GM12892 (cell line): ENCODE measurements around the gene NCOA1.
A peak's percentile ranks its signal among the peaks of the same experiment; 100 is the strongest.

Source experiments
- DNase-seq: peaks from one replicate; pipeline ENCODE4 v3.0.0; 2011; ENCODE audit not compliant: insufficient read length
- FAIRE-seq: peaks from 2 replicates; lab custom pipeline; 2011; peaks lifted over from hg19 to GRCh38; lab: Jason Lieb, UNC
- POLR2A ChIP-seq: IDR thresholded peaks from 2 replicates; pipeline ENCODE4 v1.6.1; 2011; ENCODE audit warnings: low read depth, low read length, control low read depth
- POLR2AphosphoS5 ChIP-seq: IDR thresholded peaks from 2 replicates; pipeline ENCODE4 v1.6.1; 2011; ENCODE audit warnings: low read depth, low read length, control low read depth
- TAF1 ChIP-seq: IDR thresholded peaks from 2 replicates; pipeline ENCODE4 v1.6.1; 2011; ENCODE audit warnings: low read depth, mild to moderate bottlenecking, control low read depth, low read length, borderline replicate concordance

NCOA1 gene

GRCh38 chr2:24611631-24612030 lies 120.6 kb downstream of the NCOA1 start:
- DNase-seq (no peak), FAIRE-seq (no peak)
- TF ChIP-seq TAF1 = no peak
- TF ChIP-seq POLR2AphosphoS5 = no peak
- no peak for TF ChIP-seq POLR2A

DNA sequence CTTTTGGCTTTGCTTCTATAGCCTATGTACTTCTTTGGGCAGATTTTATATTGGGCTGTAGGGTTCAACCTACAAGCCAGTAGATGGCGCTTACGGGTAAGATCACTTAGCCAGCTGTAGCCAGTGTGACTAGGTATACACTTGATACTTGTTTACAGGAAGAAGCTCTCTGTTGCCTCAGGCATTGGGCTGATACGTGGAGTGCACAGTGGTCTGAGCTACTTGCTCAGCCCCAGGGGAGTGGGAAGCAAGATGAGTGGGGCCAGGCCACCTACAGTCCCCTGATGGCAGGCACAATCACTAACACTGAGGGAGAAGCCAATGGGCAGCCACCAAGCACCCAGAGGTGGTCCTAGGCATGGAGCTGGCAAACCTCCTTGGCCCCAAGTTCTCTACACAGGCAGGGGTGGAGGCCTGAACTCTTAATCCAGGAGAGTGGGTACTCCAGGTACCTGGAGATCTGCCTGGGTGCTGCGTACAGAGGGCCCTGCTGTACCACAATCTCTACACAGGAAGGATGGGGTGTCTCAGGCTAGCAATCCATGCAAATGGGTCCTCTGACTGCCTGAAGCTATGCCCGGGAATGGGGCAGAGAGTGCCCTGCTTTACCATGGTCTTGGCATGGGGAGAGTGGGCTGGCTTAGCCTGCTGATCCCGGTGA lies 122.2 kb downstream of the NCOA1 start:
- TF ChIP-seq POLR2A = no peak
- no peak for TF ChIP-seq POLR2AphosphoS5
- no peak for TF ChIP-seq TAF1
- DNase-seq = peak; percentile 2
- FAIRE-seq = peak; percentile 94

DNA sequence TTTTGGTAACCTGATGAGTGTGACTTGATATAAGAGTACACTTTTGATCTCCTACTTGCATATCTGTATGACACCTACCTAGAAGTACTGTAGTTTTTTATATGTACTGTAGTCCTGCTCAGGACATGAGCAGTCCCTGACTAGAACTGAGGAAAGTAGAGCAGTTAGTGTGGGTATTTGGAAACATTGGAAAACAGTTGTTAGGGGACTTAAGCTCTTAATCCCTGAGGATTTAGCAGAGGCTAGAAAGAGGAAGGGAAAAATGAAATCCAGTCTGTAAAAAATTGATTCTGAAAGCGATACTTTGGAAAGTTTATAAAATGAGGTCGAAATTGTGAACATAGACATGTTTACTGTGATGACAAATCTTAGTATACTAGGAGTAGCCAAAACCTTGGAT lies 125.6 kb downstream of the NCOA1 start:
- TF ChIP-seq POLR2A = no peak
- no peak for TF ChIP-seq TAF1
- no peak for TF ChIP-seq POLR2AphosphoS5

GRCh38 chr2:24617424-24617823 lies 126.4 kb downstream of the NCOA1 start:
- no peak for DNase-seq
- no peak for FAIRE-seq

More for the DNA sequence above, 125.6 kb downstream of the NCOA1 start:
- no peak for FAIRE-seq
- DNase-seq = no peak

DNA sequence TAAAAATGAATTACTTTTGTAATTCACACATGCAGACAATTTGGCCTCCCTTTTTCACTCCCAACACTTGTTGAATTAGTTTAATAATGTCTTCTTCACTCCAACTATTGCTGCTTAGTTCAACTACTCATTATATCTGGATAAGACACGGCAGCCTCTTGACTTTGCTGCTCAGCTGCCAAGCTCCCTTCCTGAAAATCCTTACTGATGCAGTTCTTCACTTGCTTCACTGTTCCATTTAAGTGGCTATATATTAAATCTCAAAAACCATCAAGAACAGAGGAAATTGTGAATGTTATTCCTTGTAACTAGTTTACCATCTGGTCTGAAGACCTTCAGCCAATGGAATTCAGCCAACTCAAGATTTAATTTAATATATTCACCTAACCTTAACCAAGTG lies 127.1 kb downstream of the NCOA1 start:
- FAIRE-seq (no peak), DNase-seq (no peak)
- TF ChIP-seq POLR2AphosphoS5 = no peak
- no peak for TF ChIP-seq TAF1
- no peak for TF ChIP-seq POLR2A

More at GRCh38 chr2:24617424-24617823, 126.4 kb downstream of the NCOA1 start:
- TF ChIP-seq POLR2AphosphoS5 (no peak), TAF1 (no peak), POLR2A (no peak)

GRCh38 chr2:24618680-24619079 lies 127.6 kb downstream of the NCOA1 start:
- FAIRE-seq = no peak
- TF ChIP-seq POLR2AphosphoS5 = no peak
- TF ChIP-seq TAF1 = no peak
- no peak for TF ChIP-seq POLR2A
- no peak for DNase-seq

GRCh38 chr2:24620936-24621335 lies 129.9 kb downstream of the NCOA1 start:
- DNase-seq (no peak), FAIRE-seq (no peak)
- TF ChIP-seq TAF1 (no peak), POLR2A (no peak), POLR2AphosphoS5 (no peak)

DNA sequence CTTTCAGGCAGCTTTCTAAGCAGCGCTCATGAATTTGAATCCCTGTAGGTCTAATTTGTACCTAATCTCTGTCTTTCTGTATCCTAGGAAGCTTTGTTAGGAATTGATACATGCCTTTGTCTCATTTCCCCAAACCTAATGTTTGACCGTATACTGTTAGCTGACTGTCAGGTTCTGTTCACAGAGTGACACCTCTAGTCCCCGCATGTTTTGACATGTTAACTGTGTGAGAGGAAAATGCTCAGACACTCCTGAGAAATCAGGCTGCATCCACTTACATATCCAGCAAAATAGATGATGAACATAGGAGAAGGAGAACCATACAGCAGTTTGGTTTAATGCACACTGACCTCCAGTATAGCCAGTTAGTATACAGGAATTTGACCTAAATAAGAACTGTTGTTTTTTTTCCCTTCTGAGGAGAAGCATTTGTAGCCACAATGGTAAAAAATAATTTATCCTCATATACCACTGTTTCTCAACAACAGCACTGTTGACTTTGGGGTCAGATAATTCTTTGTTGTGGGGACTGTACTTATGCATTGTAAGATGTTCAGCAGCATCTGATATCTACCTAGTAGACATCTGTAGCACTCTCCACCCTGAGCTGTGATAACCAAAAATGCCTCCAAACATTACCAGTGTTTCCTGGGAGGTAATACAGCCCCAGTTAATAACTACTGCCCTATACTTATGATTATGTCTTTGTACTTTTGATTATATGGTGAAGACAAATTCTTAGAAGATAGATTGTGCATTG lies 130.9 kb downstream of the NCOA1 start:
- FAIRE-seq = no peak
- TF ChIP-seq POLR2A = no peak
- TF ChIP-seq POLR2AphosphoS5 = no peak
- TF ChIP-seq TAF1 = no peak
- no peak for DNase-seq

GRCh38 chr2:24623535-24623934 lies 132.5 kb downstream of the NCOA1 start:
- no peak for FAIRE-seq
- TF ChIP-seq POLR2AphosphoS5 (no peak), POLR2A (no peak), TAF1 (no peak)
- DNase-seq = no peak

- TF ChIP-seq POLR2A = no peak
- no peak for TF ChIP-seq POLR2AphosphoS5
- TF ChIP-seq TAF1 = no peak
- no peak for FAIRE-seq
- no peak for DNase-seq
These were observed 134.7 kb downstream of the NCOA1 start for GRCh38 chr2:24625728-24626127.

- FAIRE-seq (peak; percentile 51), DNase-seq (no peak)
- no peak for TF ChIP-seq TAF1
These were observed 135.1 kb downstream of the NCOA1 start for GRCh38 chr2:24626131-24626530.

GRCh38 chr2:24628746-24629145 lies 137.7 kb downstream of the NCOA1 start:
- TF ChIP-seq TAF1 (no peak), POLR2A (no peak), POLR2AphosphoS5 (no peak)
- no peak for DNase-seq
- FAIRE-seq = no peak
